HCT116 (cell line): ENCODE measurements around the gene ST7L. TPM values are rescaled to one million over a fixed set of nuclear protein-coding genes. Genes with fewer than 3 reads are reported as not detected.
A peak's percentile ranks its signal among the peaks of the same experiment; 100 is the strongest.

Experiments used
- ATAC-seq: fragments of 200-7000 bp; cut with Tn5 transposase; 2 replicates; pipeline ENCODE4 v1.9.1; 2020; ENCODE audit warnings: mild to moderate bottlenecking, moderate library complexity
- Bru-seq: library from RNA; stranded (reverse); fragments of 400-500 nt; gene quantifications from one replicate; lab custom pipeline; 2021; lab: Mats Ljungman, UMichigan
- BruChase-seq, 2 experiments: library from RNA; stranded (reverse); fragments of 400-500 nt; gene quantifications; one replicate each; lab custom pipeline; 2021; lab: Mats Ljungman, UMichigan
- BruUV-seq: library from RNA; stranded (reverse); fragments of 400-500 nt; replicated peaks from 2 replicates; lab custom pipeline; 2021; lab: Mats Ljungman, UMichigan
- CTCF ChIA-PET: fragments of 300-600 bp; sonication (Branson Sonifier 250); formaldehyde crosslinking; loops from one replicate; lab custom pipeline; 2021; ENCODE audit warnings: antibody characterized with exemption; lab: Charles Lee
- POLR2A ChIA-PET: fragments of 300-600, 350-600 bp; sonication (Branson Sonifier 250); formaldehyde crosslinking; loops from one replicate; lab custom pipeline; 2021; ENCODE audit warnings: antibody characterized with exemption; lab: Charles Lee
- RAD21 ChIA-PET, 2 experiments: fragments of 300-600 bp; sonication (Branson Sonifier 250); formaldehyde crosslinking; loops; one replicate each; lab custom pipeline; 2023; ENCODE audit warnings: low total read pairs in 2 of 2; ENCODE audit not compliant: uncharacterized antibody in 2 of 2, unreplicated experiment in 2 of 2, low non-redundant PET in 1 of 2; lab: Charles Lee
- DNase-seq: peaks from one replicate; pipeline ENCODE4 v3.0.0-alpha.2; 2010; ENCODE audit warnings: low read depth, low spot score
- H2AFZ ChIP-seq: fragments of 200-600 bp; shearing (Covaris generic), sonication (generic); 2 replicates; pipeline ENCODE4 v1.6.1; 2017; ENCODE audit warnings: low read depth, mixed run types, mixed read lengths, antibody characterized with exemption, low read length; ENCODE audit not compliant: poor library complexity, severe bottlenecking
- H3K27ac ChIP-seq: 2 replicates; pipeline ENCODE4 v1.5.1; 2012; ENCODE audit warnings: low read depth, low read length
- H3K27me3 ChIP-seq: fragments of 200-600 bp; sonication (generic); 2 replicates; pipeline ENCODE4 v1.6.1; 2016; ENCODE audit warnings: mixed run types, low read length, mixed read lengths; ENCODE audit not compliant: insufficient read depth
- H3K36me3 ChIP-seq, 2 experiments: fragments of 200-500 bp in 1 of 2; fragments of 200-600 bp in 1 of 2; sonication (Bioruptor generic) in 1 of 2; sonication (generic) in 1 of 2; 2 replicates each; pipeline versions ENCODE4 v1.5.1 to v1.6.1; 2014 to 2016; ENCODE audit warnings: low read length in 2 of 2, inconsistent platforms in 1 of 2, mixed read lengths in 1 of 2, mixed run types in 1 of 2; ENCODE audit not compliant: insufficient read depth in 2 of 2, control insufficient read depth in 1 of 2
- H3K4me1 ChIP-seq, 2 experiments: fragments of 200-600 bp in 1 of 2; sonication (generic) in 1 of 2; 2 replicates each; pipeline versions ENCODE4 v1.5.1 to v1.6.1; 2012 to 2017; ENCODE audit warnings: low read length in 2 of 2, inconsistent platforms in 1 of 2, mild to moderate bottlenecking in 1 of 2, mixed read lengths in 1 of 2, mixed run types in 1 of 2, moderate library complexity in 1 of 2; ENCODE audit not compliant: insufficient read depth in 2 of 2, control insufficient read depth in 1 of 2
- H3K4me2 ChIP-seq: fragments of 200-600 bp; sonication (generic); 2 replicates; pipeline ENCODE4 v1.6.1; 2017; ENCODE audit warnings: mixed run types, low read length, mixed read lengths
- H3K4me3 ChIP-seq, 2 experiments: fragments of 200-600 bp in 1 of 2; sonication (generic) in 1 of 2; replicated peaks in 1 of 2; 2 replicates each; pipeline ENCODE4 v1.5.1; 2011 to 2016; ENCODE audit warnings: low read length in 2 of 2, control low read depth in 1 of 2, low read depth in 1 of 2, mild to moderate bottlenecking in 1 of 2, mixed read lengths in 1 of 2, mixed run types in 1 of 2
- H3K79me2 ChIP-seq: fragments of 200-600 bp; sonication (generic); 2 replicates; pipeline ENCODE4 v1.6.1; 2017; ENCODE audit warnings: mild to moderate bottlenecking, mixed run types, low read length, moderate library complexity, mixed read lengths; ENCODE audit not compliant: insufficient read depth
- H3K9ac ChIP-seq: fragments of 200-600 bp; sonication (generic); 2 replicates; pipeline ENCODE4 v1.6.1; 2016; ENCODE audit warnings: low read length, mixed read lengths
- H3K9me2 ChIP-seq: fragments of 200-600 bp; sonication (generic), shearing (Covaris generic); 2 replicates; pipeline ENCODE4 v1.6.1; 2017; ENCODE audit warnings: mixed run types, mild to moderate bottlenecking, moderate library complexity; ENCODE audit not compliant: insufficient read depth
- H3K9me3 ChIP-seq, 2 experiments: fragments of 200-500 bp in 1 of 2; fragments of 200-600 bp in 1 of 2; sonication (Bioruptor generic) in 1 of 2; sonication (generic) in 1 of 2; 2 replicates each; pipeline ENCODE4 v1.6.1; 2014 to 2017; ENCODE audit warnings: low read length in 2 of 2, mixed read lengths in 2 of 2, inconsistent platforms in 1 of 2, low read depth in 1 of 2, mild to moderate bottlenecking in 1 of 2, mixed run types in 1 of 2, moderate library complexity in 1 of 2; ENCODE audit not compliant: control insufficient read depth in 1 of 2, insufficient read depth in 1 of 2
- H4K20me1 ChIP-seq: fragments of 200-600 bp; sonication (generic), shearing (Covaris generic); 2 replicates; pipeline ENCODE4 v1.6.1; 2017; ENCODE audit warnings: mixed run types, mild to moderate bottlenecking, moderate library complexity; ENCODE audit not compliant: insufficient read depth
- CEBPB ChIP-seq: IDR thresholded peaks from 2 replicates; pipeline ENCODE4 v1.6.1; 2012; ENCODE audit warnings: low read depth
- POLR2AphosphoS5 ChIP-seq: IDR thresholded peaks from 2 replicates; pipeline ENCODE4 v1.6.1; 2011; ENCODE audit warnings: mild to moderate bottlenecking, low read depth, low read length, moderate library complexity
- SIN3A ChIP-seq: IDR thresholded peaks from 2 replicates; pipeline ENCODE4 v1.6.1; 2012; ENCODE audit warnings: low read depth
- SP1 ChIP-seq: IDR thresholded peaks from 2 replicates; pipeline ENCODE4 v1.6.1; 2012; ENCODE audit warnings: low read depth
- YY1 ChIP-seq: IDR thresholded peaks from 2 replicates; pipeline ENCODE4 v1.6.1; 2011; ENCODE audit warnings: low read length, low read depth, moderate library complexity, mild to moderate bottlenecking; ENCODE audit not compliant: insufficient replicate concordance; ENCODE audit errors: extremely low read depth
- ZNF274 ChIP-seq: fragments of 200-500 bp; sonication (Bioruptor generic); IDR thresholded peaks from 2 replicates; pipeline ENCODE4 v1.6.1; 2014; ENCODE audit warnings: mild to moderate bottlenecking, low read depth, low read length, inconsistent platforms
- intact Hi-C: fragments of 100-400 bp; cut with micrococcal nuclease; formaldehyde crosslinking; loops from 2 replicates; pipeline ENCODE4 v1.10.0; 2022
- long read RNA-seq: library from polyadenylated mRNA; unstranded; transcript quantifications from one replicate; pipeline ENCODE4 v2.0.0, GENCODE V29; 2021; ENCODE audit not compliant: unreplicated experiment
- polyA plus RNA-seq: library from polyadenylated mRNA; unstranded; fragments of >200 nt; gene quantifications from 2 replicates; pipeline ENCODE4 v1.2.1, GENCODE V29; 2012; ENCODE audit warnings: missing spikeins
- total RNA-seq: library from RNA; stranded (reverse); gene quantifications from one replicate; pipeline ENCODE4 v1.2.1, GENCODE V29; 2021; ENCODE audit not compliant: unreplicated experiment
- TF ChIP-seq, protein P1 (sequence below): IDR thresholded peaks from 2 replicates; pipeline ENCODE4 v1.6.1; 2012
- TF ChIP-seq, protein P2 (sequence below): IDR thresholded peaks from 2 replicates; pipeline ENCODE4 v1.6.1; 2012; ENCODE audit warnings: low read depth
- TF ChIP-seq, protein P3 (sequence below): IDR thresholded peaks from 2 replicates; pipeline ENCODE4 v1.6.1; 2012

Gene ST7L, protein sequence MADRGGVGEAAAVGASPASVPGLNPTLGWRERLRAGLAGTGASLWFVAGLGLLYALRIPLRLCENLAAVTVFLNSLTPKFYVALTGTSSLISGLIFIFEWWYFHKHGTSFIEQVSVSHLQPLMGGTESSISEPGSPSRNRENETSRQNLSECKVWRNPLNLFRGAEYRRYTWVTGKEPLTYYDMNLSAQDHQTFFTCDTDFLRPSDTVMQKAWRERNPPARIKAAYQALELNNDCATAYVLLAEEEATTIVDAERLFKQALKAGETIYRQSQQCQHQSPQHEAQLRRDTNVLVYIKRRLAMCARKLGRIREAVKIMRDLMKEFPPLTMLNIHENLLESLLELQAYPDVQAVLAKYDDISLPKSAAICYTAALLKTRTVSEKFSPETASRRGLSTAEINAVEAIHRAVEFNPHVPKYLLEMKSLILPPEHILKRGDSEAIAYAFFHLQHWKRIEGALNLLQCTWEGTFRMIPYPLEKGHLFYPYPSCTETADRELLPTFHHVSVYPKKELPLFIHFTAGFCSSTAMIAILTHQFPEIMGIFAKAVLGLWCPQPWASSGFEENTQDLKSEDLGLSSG
- 19.9 TPM for total RNA-seq
- polyA plus RNA-seq, result 6.2 and 7.8 TPM in 2 replicates
- percentile 80 among the genes with signal in this experiment for Bru-seq, nascent RNA
- percentile 68 among the genes with signal in this experiment for BruChase-seq, experiment 1, labeled RNA remaining after a 6-hour chase
- BruChase-seq, experiment 2, labeled RNA remaining after a 2-hour chase, result percentile 74 among the genes with signal in this experiment
- long read RNA-seq, full-length matches to known transcripts, result 4 of 18 reads
- long read RNA-seq, partial matches to known transcripts, result 6 of 18 reads
- long read RNA-seq, other reads (novel, unspliced or antisense), result 8 of 18 reads

DNA sequence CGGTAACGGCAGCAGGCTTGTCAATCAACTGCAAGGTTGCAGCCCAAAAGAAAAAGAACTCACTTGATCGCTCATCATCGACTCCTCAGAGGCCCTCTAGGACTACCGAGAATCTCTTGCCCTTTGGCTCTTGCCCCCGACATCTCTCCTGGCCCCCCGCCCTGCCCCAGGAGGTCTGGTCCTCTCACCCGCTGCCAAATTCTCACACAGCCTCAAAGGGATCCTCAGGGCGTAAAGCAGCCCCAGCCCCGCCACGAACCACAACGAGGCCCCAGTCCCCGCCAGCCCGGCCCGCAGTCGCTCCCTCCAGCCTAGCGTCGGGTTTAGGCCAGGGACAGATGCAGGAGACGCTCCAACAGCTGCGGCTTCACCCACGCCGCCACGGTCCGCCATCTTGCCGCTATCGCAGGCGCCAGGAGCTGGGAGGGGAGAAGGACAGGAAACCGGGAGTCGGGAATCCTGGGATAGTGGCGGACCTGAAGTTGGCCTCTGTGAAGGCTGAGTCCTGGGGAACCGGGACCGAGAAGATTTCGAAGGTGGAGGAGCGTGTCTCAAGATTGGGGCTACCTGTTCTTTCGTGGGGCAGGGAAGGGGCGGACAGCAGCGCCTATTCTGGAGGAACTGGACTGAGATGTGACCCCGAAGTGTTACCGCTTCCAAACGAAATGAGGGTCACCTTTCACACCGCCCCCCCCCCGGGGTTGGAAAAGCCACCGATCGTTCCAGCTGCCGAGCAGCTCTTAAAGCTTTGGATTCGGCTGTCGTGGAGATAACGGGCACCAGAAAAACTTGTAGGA lies at the start of gene ST7L:
Gene ST7L, minus strand, starts transcription at position 421 of the 797 bp plus-strand sequence. Its CDS starts 28 bp downstream, at position 393.
- Histone ChIP-seq H3K9me2 (no peaks in the 10 kb centered on the region), H3K9ac (peak within 1 kb of the TSS; percentile 100), H4K20me1 (no peaks in the 10 kb centered on the region)
- ChIA-PET CTCF (interaction anchor here (1.0 to 1.3 kb wide), 3 partner anchors 89 to 228 kb away, joined by 3 to 8 read pairs (median 3); no protein-coding TSS in a partner anchor), POLR2A (interaction anchor here (0.7 to 1.8 kb wide), 4 partner anchors 75 to 225 kb away, joined by 3 to 6 read pairs (median 4); no protein-coding TSS in a partner anchor)
- peak; percentile 49 for DNase-seq
- TF ChIP-seq, protein P1, sequence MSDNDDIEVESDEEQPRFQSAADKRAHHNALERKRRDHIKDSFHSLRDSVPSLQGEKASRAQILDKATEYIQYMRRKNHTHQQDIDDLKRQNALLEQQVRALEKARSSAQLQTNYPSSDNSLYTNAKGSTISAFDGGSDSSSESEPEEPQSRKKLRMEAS, result peak; percentile 45; the same call in 1 of the 2 replicates
- TF ChIP-seq ZNF274 (no peak), YY1 (peak; percentile 97), SIN3A (peak; percentile 48; the same call in 1 of the 2 replicates), CEBPB (no peak), POLR2AphosphoS5 (peak; percentile 74), SP1 (peak; percentile 8; the same call in 1 of the 2 replicates)
- TF ChIP-seq, protein P2, sequence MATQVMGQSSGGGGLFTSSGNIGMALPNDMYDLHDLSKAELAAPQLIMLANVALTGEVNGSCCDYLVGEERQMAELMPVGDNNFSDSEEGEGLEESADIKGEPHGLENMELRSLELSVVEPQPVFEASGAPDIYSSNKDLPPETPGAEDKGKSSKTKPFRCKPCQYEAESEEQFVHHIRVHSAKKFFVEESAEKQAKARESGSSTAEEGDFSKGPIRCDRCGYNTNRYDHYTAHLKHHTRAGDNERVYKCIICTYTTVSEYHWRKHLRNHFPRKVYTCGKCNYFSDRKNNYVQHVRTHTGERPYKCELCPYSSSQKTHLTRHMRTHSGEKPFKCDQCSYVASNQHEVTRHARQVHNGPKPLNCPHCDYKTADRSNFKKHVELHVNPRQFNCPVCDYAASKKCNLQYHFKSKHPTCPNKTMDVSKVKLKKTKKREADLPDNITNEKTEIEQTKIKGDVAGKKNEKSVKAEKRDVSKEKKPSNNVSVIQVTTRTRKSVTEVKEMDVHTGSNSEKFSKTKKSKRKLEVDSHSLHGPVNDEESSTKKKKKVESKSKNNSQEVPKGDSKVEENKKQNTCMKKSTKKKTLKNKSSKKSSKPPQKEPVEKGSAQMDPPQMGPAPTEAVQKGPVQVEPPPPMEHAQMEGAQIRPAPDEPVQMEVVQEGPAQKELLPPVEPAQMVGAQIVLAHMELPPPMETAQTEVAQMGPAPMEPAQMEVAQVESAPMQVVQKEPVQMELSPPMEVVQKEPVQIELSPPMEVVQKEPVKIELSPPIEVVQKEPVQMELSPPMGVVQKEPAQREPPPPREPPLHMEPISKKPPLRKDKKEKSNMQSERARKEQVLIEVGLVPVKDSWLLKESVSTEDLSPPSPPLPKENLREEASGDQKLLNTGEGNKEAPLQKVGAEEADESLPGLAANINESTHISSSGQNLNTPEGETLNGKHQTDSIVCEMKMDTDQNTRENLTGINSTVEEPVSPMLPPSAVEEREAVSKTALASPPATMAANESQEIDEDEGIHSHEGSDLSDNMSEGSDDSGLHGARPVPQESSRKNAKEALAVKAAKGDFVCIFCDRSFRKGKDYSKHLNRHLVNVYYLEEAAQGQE, result no peak
- TF ChIP-seq, protein P3, sequence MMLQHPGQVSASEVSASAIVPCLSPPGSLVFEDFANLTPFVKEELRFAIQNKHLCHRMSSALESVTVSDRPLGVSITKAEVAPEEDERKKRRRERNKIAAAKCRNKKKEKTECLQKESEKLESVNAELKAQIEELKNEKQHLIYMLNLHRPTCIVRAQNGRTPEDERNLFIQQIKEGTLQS, result no peak
- TF ChIP-seq, all 23 proteins: peak for 5
- no peaks in the 10 kb centered on the region for H3K27me3 ChIP-seq
- peaks cover 9 to 24% of the 10 kb centered on the region in 2 experiments; a peak in 3 of 4 replicates for H3K4me1 ChIP-seq
- peaks cover 89% of the 10 kb centered on the region for H3K79me2 ChIP-seq
- RAD21 ChIA-PET, result interaction anchor here in 1 of 2 experiments (0.7 kb wide), 1 partner anchor 233 kb away, joined by 3 read pairs; no protein-coding TSS in a partner anchor
- peak within 1 kb of the TSS; percentile 48 for H2AFZ ChIP-seq
- BruUV-seq, result no TSS peak
- intact Hi-C loops, result loop anchor here (1.0 to 10.0 kb wide), 3 partner anchors 114 to 228 kb away; partner anchors contain the start of gene WNT2B
- ATAC-seq, result peak; percentile 75
- H3K4me3 ChIP-seq, result peak within 1 kb of the TSS; percentile 76 to 93
- peak within 1 kb of the TSS; percentile 87 for H3K27ac ChIP-seq
- H3K4me2 ChIP-seq, result peak within 1 kb of the TSS; percentile 99
- H3K9me3 ChIP-seq, result no peaks in the 10 kb centered on the region
- H3K36me3 ChIP-seq, result peaks cover 0 to 3% of the 10 kb centered on the region in 2 experiments; a peak in 2 of 4 replicates
